Cerebellar nuclear complex (tissue), 1 donor: ENCODE results near the gene MYH15.
"Not testable (repeated sequence)": the region's sequence is repeated elsewhere in the genome, so short reads cannot be mapped to it uniquely, and the experiment has no call there.

Experiments used
- DNase-seq, 2 experiments: peaks; one replicate each; lab custom pipeline; 2025; lab: John Stamatoyannopoulos, UW

The MYH15 gene

DNA sequence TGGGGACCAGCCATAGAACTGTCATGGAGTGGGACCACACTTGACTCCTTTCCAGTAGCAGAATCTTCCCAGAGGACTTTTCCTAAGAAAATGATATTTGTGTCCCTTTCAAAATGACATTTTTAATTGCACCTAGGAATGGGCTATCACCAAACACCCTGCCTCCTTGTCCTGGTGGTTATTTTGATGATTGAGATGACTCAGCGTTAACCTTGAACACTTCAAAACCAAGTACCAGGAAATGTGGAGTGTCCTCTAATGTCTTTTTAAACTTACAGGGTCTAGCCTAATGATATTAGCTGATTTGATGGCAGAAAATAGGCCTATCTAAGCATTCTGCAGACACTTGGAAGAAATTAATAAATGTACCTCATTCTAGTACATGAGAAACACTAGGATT lies 123.3 kb downstream of the MYH15 start:
- DNase-seq: no peak

GRCh38 chr3:108383306-108383705 lies 127.1 kb downstream of the MYH15 start:
- no peak for DNase-seq

- DNase-seq: no peak
These were observed 128.8 kb downstream of the MYH15 start for GRCh38 chr3:108381529-108382140.

GRCh38 chr3:108380128-108380795 lies 130.1 kb downstream of the MYH15 start:
- DNase-seq: no peak

GRCh38 chr3:108378952-108379342 lies 131.4 kb downstream of the MYH15 start:
- DNase-seq: not testable (repeated sequence)

DNA sequence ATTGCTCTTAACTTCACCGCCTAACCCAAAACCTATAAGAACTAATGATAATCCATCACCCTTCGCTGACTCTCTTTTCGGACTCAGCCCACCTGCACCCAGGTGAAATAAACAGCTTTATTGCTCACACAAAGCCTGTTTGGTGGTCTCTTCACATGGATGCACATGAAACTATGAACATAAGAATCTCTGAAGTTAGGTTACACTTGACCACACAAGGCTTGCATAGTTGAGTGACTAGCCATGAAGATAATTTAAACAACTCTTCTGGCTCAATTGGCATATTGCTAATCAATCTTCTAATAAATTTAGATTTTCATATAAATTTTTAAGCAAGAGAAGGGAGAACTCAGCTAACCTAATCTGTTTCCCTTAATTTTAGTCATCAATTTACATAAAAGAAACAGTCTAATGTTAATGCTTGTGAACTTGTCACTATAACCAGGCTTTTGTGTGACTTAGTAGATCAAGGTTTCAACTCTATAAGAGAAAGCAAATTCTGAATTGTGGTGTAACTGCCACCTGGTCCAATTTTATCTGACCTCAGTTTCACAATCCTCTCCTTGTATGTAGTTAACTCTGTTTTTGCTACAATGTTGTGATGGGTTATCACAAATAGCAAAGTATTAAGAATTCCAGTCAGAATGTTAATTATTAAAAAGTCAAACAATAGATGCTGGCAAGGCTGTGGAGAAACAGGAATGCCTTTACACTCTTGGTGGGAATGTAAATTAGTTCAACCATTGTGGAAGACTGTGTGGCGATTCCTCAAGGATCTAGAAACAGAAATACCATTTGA lies 132.0 kb downstream of the MYH15 start:
- no peak for DNase-seq

GRCh38 chr3:108377384-108377783 lies 133.0 kb downstream of the MYH15 start:
- DNase-seq: no peak

DNA sequence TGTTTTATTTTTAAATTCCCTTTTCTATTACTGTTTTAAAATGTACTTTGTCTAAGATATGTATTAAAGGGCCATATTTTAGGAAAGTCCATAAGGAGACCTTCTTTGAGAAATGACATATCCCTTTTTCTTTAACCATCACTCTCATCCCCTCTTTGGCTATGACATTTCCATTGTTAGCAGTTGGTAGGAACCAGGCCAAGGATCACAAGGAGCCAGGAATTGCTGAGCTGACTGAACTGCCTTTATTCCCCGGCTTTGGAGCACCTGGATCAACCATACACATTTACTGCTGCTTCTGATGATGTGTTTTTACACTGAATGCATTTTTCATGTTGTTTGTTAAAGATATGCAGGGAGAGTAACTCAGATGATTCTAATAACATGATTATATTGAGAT lies 134.4 kb downstream of the MYH15 start:
- DNase-seq: no peak

GRCh38 chr3:108359011-108359410 lies 151.4 kb downstream of the MYH15 start:
- DNase-seq: no peak

DNA sequence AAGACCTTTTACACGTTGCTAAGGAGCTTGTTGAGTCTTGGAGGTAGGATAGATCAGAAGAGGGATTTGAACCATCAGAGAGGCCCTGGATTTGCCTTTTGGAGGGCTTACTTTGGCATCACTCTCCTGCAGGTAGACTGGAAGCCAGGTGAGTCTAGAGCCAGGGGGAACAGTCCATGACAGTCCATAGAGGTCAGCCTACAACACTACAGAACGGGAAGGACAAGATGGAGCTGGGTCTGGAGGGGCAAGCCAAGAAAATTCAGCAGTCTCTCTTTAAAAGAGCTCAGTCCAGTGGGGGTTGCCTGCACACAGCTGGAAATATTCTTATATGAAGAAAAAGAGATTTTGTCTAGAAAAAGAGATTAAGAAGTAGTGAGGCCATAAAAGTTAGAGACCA lies 153.4 kb downstream of the MYH15 start:
- no peak for DNase-seq

- no peak for DNase-seq
These were observed 155.8 kb downstream of the MYH15 start for GRCh38 chr3:108354562-108354961.

- no peak for DNase-seq
These were observed 158.2 kb downstream of the MYH15 start for GRCh38 chr3:108352176-108352575.

DNA sequence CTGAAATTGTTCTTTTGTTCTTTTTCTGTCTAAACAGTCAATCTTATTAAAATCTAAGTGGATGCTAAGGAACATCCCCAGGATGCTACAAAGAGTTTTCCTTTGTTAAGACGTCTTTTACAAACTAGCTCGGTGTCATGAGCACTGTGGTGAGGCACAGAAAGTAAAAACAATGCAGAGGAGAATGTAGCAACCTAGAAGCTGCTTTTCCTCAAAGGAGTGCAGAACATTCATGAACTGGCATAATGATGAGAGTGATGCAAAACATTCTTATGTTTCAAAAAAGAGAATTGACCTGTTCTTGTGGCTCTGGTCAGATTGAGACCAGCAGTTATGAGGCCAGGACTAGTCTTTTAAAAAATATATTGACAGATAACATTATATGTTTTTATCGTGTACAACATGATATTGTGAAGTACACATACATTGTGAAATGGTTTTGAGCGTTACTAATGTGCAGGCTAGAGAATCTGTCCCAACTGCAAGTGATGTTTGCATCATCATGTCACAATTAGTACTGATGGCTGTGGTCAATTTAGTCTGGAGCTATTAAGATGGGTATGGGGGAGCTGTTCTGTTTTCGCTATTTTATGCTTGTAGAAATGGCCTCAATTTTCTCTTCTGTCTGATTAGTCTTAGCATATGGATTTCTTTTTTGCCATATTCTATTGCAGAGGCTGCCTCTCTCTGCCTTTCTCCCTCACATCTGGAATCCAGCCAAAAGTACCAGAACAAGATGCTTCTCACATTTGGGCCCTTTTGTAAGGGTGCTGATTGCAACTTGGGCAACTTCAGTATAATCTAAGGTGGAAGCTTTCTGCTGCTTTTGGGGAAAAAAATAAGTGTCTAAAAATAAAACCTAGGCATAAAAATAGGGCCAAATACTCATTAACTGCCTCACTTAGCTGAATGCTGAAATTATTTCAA lies 163.8 kb downstream of the MYH15 start:
- no peak for DNase-seq

- no peak for DNase-seq
These were observed 164.7 kb downstream of the MYH15 start for GRCh38 chr3:108345492-108346205.

GRCh38 chr3:108343491-108343890 lies 166.9 kb downstream of the MYH15 start:
- DNase-seq: no peak

DNA sequence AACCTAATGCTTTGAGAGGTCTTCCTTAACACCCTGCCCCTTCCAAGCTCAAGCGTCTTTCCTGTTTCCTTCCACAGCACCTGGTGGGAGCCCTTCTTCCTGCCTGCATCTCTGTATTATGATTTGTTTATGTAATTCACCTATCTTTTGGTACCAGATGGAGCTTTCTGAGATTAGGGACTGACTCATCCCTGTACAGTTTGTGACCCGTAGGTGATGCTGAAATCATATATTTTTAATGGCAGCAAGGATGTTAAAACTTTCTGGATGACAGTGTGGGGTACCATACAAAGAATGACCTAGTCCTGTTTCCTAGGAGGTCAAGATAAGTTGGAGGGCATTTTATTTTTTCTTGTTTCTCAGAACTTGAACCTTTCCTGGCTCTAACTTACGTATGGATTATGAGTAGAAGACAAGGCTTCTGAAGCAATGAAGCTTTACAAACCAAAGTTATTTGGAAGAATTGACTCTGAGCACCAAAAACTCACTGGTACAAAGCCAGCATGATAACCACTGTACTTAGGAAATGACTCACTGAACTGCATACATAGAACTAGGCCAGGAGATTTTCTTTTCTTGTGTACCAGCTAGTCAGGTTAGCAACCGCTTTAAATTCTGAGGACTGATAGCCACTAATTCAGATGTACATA lies 167.4 kb downstream of the MYH15 start:
- DNase-seq: no peak

DNA sequence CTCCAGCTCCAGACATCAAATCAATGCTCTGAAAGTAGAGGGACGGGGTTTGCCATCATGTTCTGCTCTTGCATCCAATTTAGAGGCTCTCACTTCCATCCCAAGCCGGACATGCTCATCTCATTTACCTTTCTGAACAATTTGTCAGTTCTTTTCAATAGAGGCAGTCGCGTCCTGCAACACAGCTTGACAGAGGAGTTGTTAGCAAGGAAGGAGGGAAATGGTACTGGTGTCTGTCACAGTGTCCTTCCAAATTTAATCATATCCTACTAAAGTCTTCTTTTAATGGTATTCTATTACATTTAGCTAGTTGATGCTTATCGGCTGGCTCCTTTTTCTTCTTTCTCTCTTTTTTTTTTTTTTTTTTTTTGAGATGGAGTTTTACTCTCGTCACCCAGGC lies 168.5 kb downstream of the MYH15 start:
- DNase-seq: no peak

GRCh38 chr3:108338901-108339545 lies 171.4 kb downstream of the MYH15 start:
- no peak for DNase-seq

GRCh38 chr3:108334701-108335100 lies 175.7 kb downstream of the MYH15 start:
- no peak for DNase-seq

- DNase-seq: no peak
These were observed 176.4 kb downstream of the MYH15 start for GRCh38 chr3:108333961-108334360.
